GM19351 (cell line): ENCODE measurements around the gene CSAG3.
"Not testable (repeated sequence)": the region's sequence is repeated elsewhere in the genome, so short reads cannot be mapped to it uniquely, and the experiment has no call there.

Experiments used
- ATAC-seq: cut with Tn5 transposase; IDR thresholded peaks from one replicate; pipeline ENCODE4 v1.9.1; 2021; ENCODE audit warnings: mild to moderate bottlenecking, moderate library complexity; ENCODE audit not compliant: unreplicated experiment

CSAG3 gene

GRCh38 chrX:152758918-152759317 lies at the start of gene CSAG3:
TSS of gene CSAG3 (plus strand) at chrX:152759218.
- not testable (repeated sequence) for ATAC-seq

GRCh38 chrX:152713195-152713594 lies 45.8 kb upstream of the CSAG3 start:
- not testable (repeated sequence) for ATAC-seq

- ATAC-seq = not testable (repeated sequence)
Measured at GRCh38 chrX:152713815-152714787, 44.9 kb upstream of the CSAG3 start, which contains the start of gene MAGEA2B. TSS of gene MAGEA2B (plus strand) at chrX:152714628. CDS start at chrX:152717107, 2,479 bp downstream.

GRCh38 chrX:152725409-152725808 lies 33.6 kb upstream of the CSAG3 start:
- ATAC-seq = no peak

- no peak for ATAC-seq
Measured at GRCh38 chrX:152733261-152733975, 25.6 kb upstream of the CSAG3 start, which contains the start of the genes CSAG1 and MAGEA12. TSS of gene CSAG1 (minus strand) at chrX:152733721. CDS start at chrX:152732460, 1,261 bp downstream. TSS of gene MAGEA12 (plus strand) at chrX:152733757. CDS start at chrX:152736162, 2,405 bp downstream.

- not testable (repeated sequence) for ATAC-seq
Measured at GRCh38 chrX:152734143-152734858, 24.7 kb upstream of the CSAG3 start.

- ATAC-seq = no peak
Measured at GRCh38 chrX:152735101-152735500, 23.9 kb upstream of the CSAG3 start.

GRCh38 chrX:152735860-152736511 lies 23.0 kb upstream of the CSAG3 start:
- no peak for ATAC-seq

- not testable (repeated sequence) for ATAC-seq
Measured at GRCh38 chrX:152736528-152736927, 22.5 kb upstream of the CSAG3 start.

GRCh38 chrX:152738560-152738959 lies 20.5 kb upstream of the CSAG3 start:
- no peak for ATAC-seq

GRCh38 chrX:152753686-152754650 lies 5.0 kb upstream of the CSAG3 start, which contains the start of gene MAGEA2:
TSS of gene MAGEA2 (minus strand) at chrX:152753842. CDS start at chrX:152751363, 2,479 bp downstream.
- not testable (repeated sequence) for ATAC-seq

GRCh38 chrX:152754871-152755270 lies 4.1 kb upstream of the CSAG3 start:
- not testable (repeated sequence) for ATAC-seq

- not testable (repeated sequence) for ATAC-seq
Measured at GRCh38 chrX:152759544-152759943, 526 bp downstream of the CSAG3 start.

GRCh38 chrX:152761582-152761981 lies 2.6 kb downstream of the CSAG3 start:
- not testable (repeated sequence) for ATAC-seq

- ATAC-seq = not testable (repeated sequence)
Measured at GRCh38 chrX:152766562-152766961, 7.5 kb downstream of the CSAG3 start.

- not testable (repeated sequence) for ATAC-seq
Measured at GRCh38 chrX:152769549-152770289, 10.7 kb downstream of the CSAG3 start, which contains the start of gene MAGEA6. TSS of gene MAGEA6 (minus strand) at chrX:152769689. CDS start at chrX:152767650, 2,039 bp downstream.

- ATAC-seq = peak; percentile 97
Measured at GRCh38 chrX:152787062-152787461, 28.0 kb downstream of the CSAG3 start.

- ATAC-seq = no peak
Measured at GRCh38 chrX:152798945-152799344, 39.9 kb downstream of the CSAG3 start.
